TTC549 (cell line): Measurements from ENCODE around the gene NTHL1.

Experiments
- FAIRE-seq: peaks from 2 replicates; lab custom pipeline; 2012; peaks lifted over from hg19 to GRCh38; lab: Jason Lieb, UNC

Gene NTHL1

DNA sequence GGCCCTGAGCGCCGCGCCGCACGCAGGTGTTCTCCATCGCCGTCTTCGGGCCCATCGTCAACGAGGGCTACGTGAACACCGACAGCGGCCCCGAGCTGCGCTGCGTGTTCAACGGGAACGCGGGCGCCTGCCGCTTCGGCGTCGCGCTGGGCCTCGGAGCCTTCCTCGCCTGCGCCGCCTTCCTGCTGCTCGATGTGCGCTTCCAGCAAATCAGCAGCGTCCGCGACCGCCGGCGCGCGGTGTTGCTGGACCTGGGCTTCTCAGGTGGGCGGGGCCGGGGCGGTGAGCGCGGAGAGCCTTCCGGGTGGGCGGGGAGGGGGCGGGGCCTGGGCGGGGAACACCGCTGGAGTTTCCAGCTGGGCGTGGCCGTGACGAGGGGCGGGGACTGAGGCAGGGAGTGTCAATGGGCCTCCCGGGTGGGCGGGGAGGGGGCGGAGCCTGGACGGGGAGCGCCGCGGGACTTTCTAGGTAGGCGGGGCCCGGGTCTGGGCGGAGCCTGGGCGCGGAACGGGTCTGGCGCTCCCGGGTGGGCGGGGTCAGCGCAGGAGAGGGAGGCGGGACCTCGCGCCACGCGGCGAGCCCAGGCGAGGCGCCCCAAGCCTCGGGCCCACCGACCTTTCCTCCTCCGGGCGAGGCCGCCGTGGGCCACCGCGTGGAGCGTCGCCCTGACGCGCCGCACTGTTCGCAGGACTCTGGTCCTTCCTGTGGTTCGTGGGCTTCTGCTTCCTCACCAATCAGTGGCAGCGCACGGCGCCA is 55.5 kb downstream of the NTHL1 start:
- no peak for FAIRE-seq

DNA sequence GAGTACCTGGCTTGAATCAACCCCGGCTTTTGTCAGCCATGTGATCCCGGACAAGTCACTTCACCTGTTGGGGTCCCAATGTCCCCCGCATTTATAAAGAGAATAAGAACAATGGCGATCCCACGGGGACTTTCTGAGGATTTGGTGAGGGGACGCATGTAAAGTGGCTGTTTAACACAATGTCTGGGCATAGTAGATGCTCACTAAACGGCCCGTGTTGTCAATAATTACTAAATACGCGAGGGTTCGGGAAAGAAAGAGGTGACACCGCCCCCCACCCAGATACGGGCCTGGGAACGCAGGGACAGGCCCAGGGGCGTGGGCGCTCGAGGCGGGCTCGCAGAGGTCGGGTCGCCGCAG is 56.1 kb downstream of the NTHL1 start:
- no peak for FAIRE-seq

DNA sequence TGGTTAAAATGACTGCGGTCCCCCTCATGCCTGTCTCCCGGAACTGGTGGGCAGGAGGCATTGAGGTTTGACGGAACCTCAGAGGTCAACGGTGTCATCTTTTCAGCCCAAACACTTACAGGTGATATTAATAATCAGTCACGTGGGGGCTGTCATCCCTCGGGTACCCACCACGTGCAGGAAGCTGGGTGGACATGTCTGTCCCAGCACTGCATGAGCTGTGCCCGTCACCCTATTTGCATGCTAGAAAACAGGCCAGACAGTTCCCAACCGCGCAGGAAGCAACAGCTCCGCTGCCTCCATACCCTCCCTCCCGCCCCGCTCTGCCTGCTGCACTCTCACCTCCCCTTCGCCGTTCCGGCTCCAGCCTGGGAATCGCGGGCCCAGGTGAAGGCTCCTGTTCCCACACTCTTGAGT is 56.5 kb downstream of the NTHL1 start:
- no peak for FAIRE-seq

DNA sequence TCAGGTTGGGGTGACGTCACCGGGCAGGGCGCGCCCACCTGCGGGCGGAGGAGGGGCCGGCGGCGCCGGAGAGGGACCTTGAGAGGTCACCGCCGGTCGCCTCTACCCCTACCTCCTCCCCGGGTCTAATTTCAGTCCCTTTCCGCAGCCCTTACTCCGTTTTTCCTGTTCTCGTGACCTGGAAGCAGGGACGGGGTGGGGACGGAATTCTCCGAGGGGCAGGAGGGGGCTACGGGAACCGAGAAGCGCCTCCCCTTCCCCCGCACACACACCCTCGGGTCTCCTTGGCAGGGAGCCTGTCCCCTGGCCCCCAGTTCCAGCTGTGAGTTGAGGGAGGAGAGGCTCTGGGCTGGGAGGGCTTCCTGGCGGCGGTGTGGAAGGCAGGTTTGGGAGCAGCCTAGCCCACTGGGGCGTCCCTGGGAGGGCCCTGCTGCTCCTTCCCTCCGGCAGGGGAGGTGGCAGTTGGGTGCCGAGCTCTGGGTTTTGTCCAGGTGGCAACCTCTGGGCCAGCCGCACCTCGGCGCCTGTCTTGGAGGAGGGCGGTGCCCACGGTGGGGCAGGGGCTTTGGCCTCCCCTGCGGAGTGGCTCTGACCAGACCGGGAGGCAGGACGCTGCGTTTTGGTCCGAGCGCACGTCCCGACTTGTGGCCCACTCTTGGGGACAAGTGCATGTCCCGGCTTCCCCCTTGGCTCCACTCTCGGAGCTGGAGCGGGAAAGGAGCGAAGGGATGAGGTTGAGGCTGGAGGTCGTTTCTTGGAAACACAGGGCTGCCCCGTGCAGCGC is 57.1 kb downstream of the NTHL1 start:
- FAIRE-seq = no peak

DNA sequence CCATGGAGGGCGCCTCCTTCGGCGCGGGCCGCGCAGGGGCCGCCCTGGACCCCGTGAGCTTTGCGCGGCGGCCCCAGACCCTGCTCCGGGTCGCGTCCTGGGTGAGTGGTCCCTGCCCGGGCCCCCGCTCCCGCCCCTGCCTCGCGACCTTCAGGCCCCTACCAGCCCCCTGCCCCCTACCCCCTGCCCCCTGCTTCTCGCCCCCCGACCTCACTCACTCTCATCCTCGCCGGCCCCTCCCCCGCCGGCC is 57.6 kb downstream of the NTHL1 start:
- FAIRE-seq = no peak
